Measurements from ENCODE around the gene CTH. TPM values are rescaled to one million over a fixed set of nuclear protein-coding genes. Genes with fewer than 3 reads are reported as not detected.
A peak's percentile ranks its signal among the peaks of the same experiment; 100 is the strongest.

Gene CTH
- total and polyA plus RNA-seq, 2 of the 4 experiments (the other 2 are of a cell fraction), result 2.7 to 3.0 TPM

GRCh38 chr1:70459496-70460225 is 48.6 kb downstream of the CTH start:
- Histone ChIP-seq H2AFZ (replicated peaks; ENCODE audit: low read length, poor library complexity) (no peak overlapping the region), H3K56ac (ENCODE audit: extremely low read depth, insufficient read depth, low read length) (no peak overlapping the region), H3K9me1 (ENCODE audit: insufficient read depth, low read length) (no peaks in the 10 kb centered on the region), H3K4ac (ENCODE audit: low read depth, low read length) (no peak overlapping the region), H2BK5ac (ENCODE audit: low read depth, low read length, poor library complexity, severe bottlenecking) (no peak overlapping the region), H2AK9ac (replicated peaks; ENCODE audit: low read depth, low read length, poor library complexity) (no peak overlapping the region), H3K14ac (replicated peaks; ENCODE audit: low read depth, low read length) (no peak overlapping the region), H4K5ac (ENCODE audit: low read depth, low read length) (no peak overlapping the region), H3K4me2 (ENCODE audit: low read depth, low read length) (no peak overlapping the region), H3K79me1 (ENCODE audit: low read depth in 1 of 2, low read length in 2 of 2) (no peaks in the 10 kb centered on the region), H2AK5ac (ENCODE audit: low read depth, low read length) (no peak overlapping the region), H3K23ac (ENCODE audit: low read depth, low read length) (no peak overlapping the region), H2BK20ac (ENCODE audit: low read depth, low read length) (no peak overlapping the region), H2BK15ac (ENCODE audit: low read depth, low read length) (no peak overlapping the region), H3K27me3 (ENCODE audit: control insufficient read depth, insufficient read depth, low read length) (no peaks in the 10 kb centered on the region), H3K4me3 (ENCODE audit: insufficient read depth, low read depth, low read length) (no peak overlapping the region), H3K18ac (ENCODE audit: low read depth, low read length) (no peak overlapping the region), H3K27ac (ENCODE audit: insufficient read depth, low read length) (no peak overlapping the region), H4K8ac (ENCODE audit: low read depth in 2 of 2, low read length in 2 of 2) (no peak overlapping the region), H3K36me3 (ENCODE audit: control insufficient read depth, insufficient read depth, low read length) (no peaks in the 10 kb centered on the region), H3K9ac (ENCODE audit: low read depth, low read length) (no peak overlapping the region), H4K20me1 (ENCODE audit: insufficient read depth, low read length) (no peaks in the 10 kb centered on the region), H3K9me3 (ENCODE audit: control insufficient read depth, insufficient read depth, low read length) (no peaks in the 10 kb centered on the region), H2BK120ac (ENCODE audit: low read depth, low read length) (no peak overlapping the region), H3K4me1 (ENCODE audit: control insufficient read depth, insufficient read depth, low read length) (no peaks in the 10 kb centered on the region), H4K91ac (ENCODE audit: insufficient read depth, low read depth, low read length) (no peak overlapping the region)
- dilution Hi-C loops (cut with HindIII; ENCODE audit: low sequenced_read_pairs, unreplicated experiment) (no loop called here), intact Hi-C loops (cut with micrococcal nuclease) (no loop called here), in situ Hi-C loops (cut with MboI; ENCODE audit: low sequenced_read_pairs) (no loop called here)
- DNase-seq (peak; percentile 20), ATAC-seq (ENCODE audit: low read depth) (peak; percentile 37; the same call in 1 of the 2 replicates)
- BruUV-seq (replicated peaks), result no TSS peak
- no CpG with 5 or more reads among the region's 4 CpGs for WGBS, 2 experiments (ENCODE audit: extremely low coverage in 2 of 2, insufficient read length in 1 of 2)
- ChIA-PET POLR2A (ENCODE audit: unreplicated experiment) (no interaction called here), CTCF (no interaction called here)
- TF ChIP-seq ELK1 (IDR thresholded peaks at IDR 0.05; ENCODE audit: borderline replicate concordance, low read depth, low read length), result no peak
- no peak for TF ChIP-seq POLR2A (IDR thresholded peaks at IDR 0.05; ENCODE audit: low read depth, low read length)
- no peak for TF ChIP-seq BHLHE40 (IDR thresholded peaks at IDR 0.05; ENCODE audit: low read depth, low read length)
- no peak for TF ChIP-seq MXI1 (IDR thresholded peaks at IDR 0.05; ENCODE audit: borderline replicate concordance, low read depth, low read length)
- no peak for TF ChIP-seq MAFK (IDR thresholded peaks at IDR 0.05; ENCODE audit: low read depth, low read length)
- no peak for TF ChIP-seq RAD21 (IDR thresholded peaks at IDR 0.05; ENCODE audit: low read length)
- no peak for TF ChIP-seq SMC3 (IDR thresholded peaks at IDR 0.05; ENCODE audit: low read depth, low read length)
- no peak for TF ChIP-seq CTCF (conservative IDR thresholded peaks at IDR 0.05; ENCODE audit: low read depth, low read length)
- TF ChIP-seq NFE2L2 (IDR thresholded peaks at IDR 0.05; ENCODE audit: low read depth, low read length), result no peak
- no peak for TF ChIP-seq RFX5 (IDR thresholded peaks at IDR 0.05; ENCODE audit: low read depth, low read length)
- no peak for TF ChIP-seq RCOR1 (IDR thresholded peaks at IDR 0.05; ENCODE audit: insufficient replicate concordance, low read length)
